ENCODE results near the gene SLC9A9. TPM values are rescaled to one million over a fixed set of nuclear protein-coding genes. Genes with fewer than 3 reads are reported as not detected.

Gene SLC9A9
- total and polyA plus RNA-seq, 2 of the 8 experiments (the other 6 are each of a cell fraction or from before 2014, with no cell fraction given): 0.48 to 1.1 TPM

GRCh38 chr3:143510601-143511000 lies 337.7 kb downstream of the SLC9A9 start:
- no peak overlapping the region for H3K4me3 ChIP-seq (ENCODE audit: extremely low read depth in 1 of 4, insufficient read depth in 2 of 4, low read depth in 3 of 4, low read length in 4 of 4)
- H2AFZ ChIP-seq (ENCODE audit: low read length): no peak overlapping the region
- H4K5ac ChIP-seq (ENCODE audit: insufficient read length, low read depth, low read length): no peak overlapping the region
- no peaks in the 10 kb centered on the region for H3K27me3 ChIP-seq (replicated peaks in 1 of 4; ENCODE audit: control insufficient read depth in 3 of 4, extremely low read depth in 1 of 4, insufficient read depth in 3 of 4, low read length in 3 of 4)
- CTCF ChIA-PET (ENCODE audit: partially characterized antibody): no interaction called here
- H3K4ac ChIP-seq (replicated peaks; ENCODE audit: insufficient read length, low read depth, low read length): no peak overlapping the region
- no peak overlapping the region for H4K91ac ChIP-seq (replicated peaks; ENCODE audit: insufficient read length, low read length)
- H2BK12ac ChIP-seq (ENCODE audit: low read depth, low read length): no peak overlapping the region
- no peak overlapping the region for H2BK20ac ChIP-seq (ENCODE audit: low read length)
- no peak overlapping the region for H3K4me2 ChIP-seq (ENCODE audit: insufficient read depth in 1 of 2, low read depth in 2 of 2, low read length in 2 of 2)
- FAIRE-seq (no peak), DNase-seq (ENCODE audit: low read depth in 1 of 2, low spot score in 2 of 2) (no peak)
- H3K18ac ChIP-seq (ENCODE audit: extremely low read depth, low read length): no peak overlapping the region
- H3K23me2 ChIP-seq (ENCODE audit: low read depth, low read length): no peaks in the 10 kb centered on the region
- H3K79me2 ChIP-seq (ENCODE audit: control insufficient read depth in 1 of 2, insufficient read depth in 2 of 2, low read length in 2 of 2): no peaks in the 10 kb centered on the region
- H4K20me1 ChIP-seq (replicated peaks in 1 of 2; ENCODE audit: control insufficient read depth in 1 of 2, insufficient read depth in 2 of 2, low read length in 2 of 2): no peaks in the 10 kb centered on the region
- H4K8ac ChIP-seq (ENCODE audit: extremely low read depth, insufficient read depth, low read length): no peak overlapping the region
- H2AK5ac ChIP-seq (ENCODE audit: low read depth, low read length): no peak overlapping the region
- no peak overlapping the region for H2BK120ac ChIP-seq (replicated peaks; ENCODE audit: low read depth, low read length)
- no peak overlapping the region for H3K9ac ChIP-seq (replicated peaks in 1 of 4; ENCODE audit: extremely low read depth in 1 of 4, low read depth in 3 of 4, low read length in 3 of 4)
- H2BK5ac ChIP-seq (ENCODE audit: low read depth, low read length): no peak overlapping the region
- no peaks in the 10 kb centered on the region for H3K9me3 ChIP-seq (ENCODE audit: insufficient read depth in 2 of 2, low read depth in 1 of 2, low read length in 1 of 2)
- H3K14ac ChIP-seq (ENCODE audit: insufficient read length): no peak overlapping the region
- H2BK15ac ChIP-seq (ENCODE audit: low read length): no peak overlapping the region
- H3K56ac ChIP-seq (replicated peaks; ENCODE audit: insufficient read length, low read depth, low read length): no peak overlapping the region
- POLR2A ChIA-PET (ENCODE audit: partially characterized antibody): interaction anchor here (1.5 kb wide), 1 partner anchor 10 kb away, joined by 3 read pairs; no protein-coding TSS in a partner anchor
- no peaks in the 10 kb centered on the region; the same call in 1 of the 2 replicates for H3K79me1 ChIP-seq (ENCODE audit: low read depth, low read length)
- H3K36me3 ChIP-seq (ENCODE audit: control insufficient read depth in 2 of 4, insufficient read depth in 4 of 4, low read length in 3 of 4): no peaks in the 10 kb centered on the region; a peak in 1 of 8 replicates
- no peaks in the 10 kb centered on the region for H3K4me1 ChIP-seq (replicated peaks in 1 of 4; ENCODE audit: control insufficient read depth in 3 of 4, insufficient read depth in 4 of 4, low read length in 3 of 4)
- H3K27ac ChIP-seq (ENCODE audit: low read depth, low read length): no peak overlapping the region
- WGBS, 2 experiments (ENCODE audit: extremely low coverage in 1 of 2, insufficient coverage in 1 of 2, insufficient read length in 1 of 2, insufficient replicate concordance in 2 of 2, low coverage in 1 of 2, low lambda C conversion rate in 2 of 2, missing lambda C conversion rate in 1 of 2): 91 to 100% methylated on average over 1 of the region's 1 CpG
- no peak overlapping the region for H3K23ac ChIP-seq (ENCODE audit: insufficient read length)
- TF ChIP-seq SRF (IDR thresholded peaks at IDR 0.05; ENCODE audit: low read depth, low read length): no peak
- no peak for TF ChIP-seq TBP (IDR thresholded peaks at IDR 0.05; ENCODE audit: low read depth, low read length)
- no peak for TF ChIP-seq CHD2 (IDR thresholded peaks at IDR 0.05; ENCODE audit: low read length)
- no peak for TF ChIP-seq EP300 (IDR thresholded peaks at IDR 0.05; ENCODE audit: borderline replicate concordance in 1 of 2, low read depth in 2 of 2, low read length in 2 of 2)
- no peak for TF ChIP-seq ZNF274 (IDR thresholded peaks at IDR 0.05; ENCODE audit: borderline replicate concordance, extremely low read depth, low read length)
- TF ChIP-seq GABPA (IDR thresholded peaks at IDR 0.05; ENCODE audit: borderline replicate concordance, insufficient read depth, low read length): no peak
- TF ChIP-seq NANOG (IDR thresholded peaks at IDR 0.05; ENCODE audit: insufficient read depth, low read depth, low read length, poor library complexity, severe bottlenecking): no peak
- no peak for TF ChIP-seq NRF1 (IDR thresholded peaks at IDR 0.05; ENCODE audit: low read depth, low read length)
- TF ChIP-seq HDAC2 (IDR thresholded peaks at IDR 0.05; ENCODE audit: borderline replicate concordance in 1 of 2, low read depth in 2 of 2, low read length in 2 of 2): no peak
- TF ChIP-seq SIX5 (IDR thresholded peaks at IDR 0.05; ENCODE audit: low read depth, low read length): no peak
- TF ChIP-seq CTCF (IDR thresholded peaks at IDR 0.05; ENCODE audit: control extremely low read depth in 1 of 3, insufficient read depth in 1 of 3, low read depth in 1 of 3, low read length in 3 of 3): no peak
- no peak for TF ChIP-seq ASH2L (IDR thresholded peaks at IDR 0.05; ENCODE audit: low read length)
